ENCODE measurements around the gene HIVEP3. TPM values are rescaled to one million over a fixed set of nuclear protein-coding genes. Genes with fewer than 3 reads are reported as not detected.

The HIVEP3 gene
- total and polyA plus RNA-seq, 11 donors = 3.2 to 11.9 (median 5.0) TPM

- 89 to 94% (median 93%) methylated on average over 6 of the region's 6 CpGs for WGBS, 4 donors
- ATAC-seq = no peak
- intact Hi-C loops (cut with DNase I) = no loop called here
These were observed 64.8 kb downstream of the HIVEP3 start for GRCh38 chr1:41853907-41854306.

GRCh38 chr1:41852091-41852490 lies 66.6 kb downstream of the HIVEP3 start:
- Histone ChIP-seq H3K36me3 (no peaks in the 10 kb centered on the region), H3K9me3 (no peaks in the 10 kb centered on the region), H3K4me3 (no peak overlapping the region), H3K4me1 (peaks cover 0 to 39% (median 9%) of the 10 kb centered on the region in 12 donors), H3K27me3 (no peaks in the 10 kb centered on the region), H3K27ac (no peak overlapping the region)
- DNase-seq (no peak), ATAC-seq (no peak)
- 92 to 97% (median 94%) methylated on average over 7 of the region's 7 CpGs for WGBS, 4 donors
- TF ChIP-seq CTCF (IDR thresholded peaks at IDR 0.05) (no peak), POLR2A (IDR thresholded peaks at IDR 0.05) (no peak)
- intact Hi-C loops (cut with DNase I) = no loop called here

More at GRCh38 chr1:41853907-41854306, 64.8 kb downstream of the HIVEP3 start:
- TF ChIP-seq POLR2A (IDR thresholded peaks at IDR 0.05) = no peak
- TF ChIP-seq CTCF (IDR thresholded peaks at IDR 0.05) = no peak
- Histone ChIP-seq H3K36me3 (no peaks in the 10 kb centered on the region), H3K4me3 (no peak overlapping the region), H3K27ac (no peak overlapping the region), H3K9me3 (no peaks in the 10 kb centered on the region), H3K27me3 (no peaks in the 10 kb centered on the region), H3K4me1 (peaks cover 0 to 40% (median 7%) of the 10 kb centered on the region in 12 donors)
- DNase-seq = no peak

- 68 to 82% (median 71%) methylated on average over 5 of the region's 5 CpGs for WGBS, 4 donors
- H3K27ac ChIP-seq = no peak overlapping the region
These were observed 67.1 kb downstream of the HIVEP3 start for GRCh38 chr1:41851589-41851988.

GRCh38 chr1:41850029-41850428 lies 68.7 kb downstream of the HIVEP3 start:
- Histone ChIP-seq H3K27ac (no peak overlapping the region), H3K4me1 (peaks cover 0 to 24% (median 3%) of the 10 kb centered on the region in 12 donors), H3K4me3 (no peak overlapping the region), H3K9me3 (no peaks in the 10 kb centered on the region), H3K27me3 (no peaks in the 10 kb centered on the region), H3K36me3 (no peaks in the 10 kb centered on the region)
- 63 to 100% (median 71%) methylated on average over 2 of the region's 2 CpGs for WGBS, 4 donors
- intact Hi-C loops (cut with DNase I) = no loop called here
- DNase-seq (no peak), ATAC-seq (no peak)
- TF ChIP-seq CTCF (IDR thresholded peaks at IDR 0.05) = no peak
- TF ChIP-seq POLR2A (IDR thresholded peaks at IDR 0.05) = no peak

More at GRCh38 chr1:41851589-41851988, 67.1 kb downstream of the HIVEP3 start:
- H3K36me3 ChIP-seq = no peaks in the 10 kb centered on the region
- no peak overlapping the region for H3K4me3 ChIP-seq
- intact Hi-C loops (cut with DNase I) = no loop called here
- H3K27me3 ChIP-seq = no peaks in the 10 kb centered on the region
- no peaks in the 10 kb centered on the region for H3K9me3 ChIP-seq
- ATAC-seq = no peak
- DNase-seq = no peak
- TF ChIP-seq CTCF (IDR thresholded peaks at IDR 0.05) (no peak), POLR2A (IDR thresholded peaks at IDR 0.05) (no peak)
- peaks cover 0 to 34% (median 7%) of the 10 kb centered on the region in 12 donors for H3K4me1 ChIP-seq

Measured in heart left ventricle (tissue), 16 donors.